ENCODE results near the gene SLC35F1. TPM values are rescaled to one million over a fixed set of nuclear protein-coding genes. Genes with fewer than 3 reads are reported as not detected.
"Not testable (repeated sequence)": the region's sequence is repeated elsewhere in the genome, so short reads cannot be mapped to it uniquely, and the experiment has no call there.

SLC35F1 gene
- total RNA-seq, 1 experiment from 2014 or later = not detected

- DNase-seq (ENCODE audit: low spot score) = no peak
Observed at GRCh38 chr6:117992856-117993255, 85.8 kb downstream of the SLC35F1 start.

- no peak for DNase-seq (ENCODE audit: low spot score)
Observed at GRCh38 chr6:118012944-118013343, 105.9 kb downstream of the SLC35F1 start.

GRCh38 chr6:118016532-118016931 lies 109.5 kb downstream of the SLC35F1 start:
- DNase-seq (ENCODE audit: low spot score) = no peak

- no peak for DNase-seq (ENCODE audit: low spot score)
Observed at GRCh38 chr6:118017301-118017848, 110.3 kb downstream of the SLC35F1 start.

- DNase-seq (ENCODE audit: low spot score) = no peak
Observed at GRCh38 chr6:118023771-118024170, 116.7 kb downstream of the SLC35F1 start.

GRCh38 chr6:118029967-118030366 lies 122.9 kb downstream of the SLC35F1 start:
- DNase-seq (ENCODE audit: low spot score) = no peak

GRCh38 chr6:118037479-118037878 lies 130.4 kb downstream of the SLC35F1 start:
- DNase-seq (ENCODE audit: low spot score) = not testable (repeated sequence)

- no peak for DNase-seq (ENCODE audit: low spot score)
Observed at GRCh38 chr6:118042855-118043254, 135.8 kb downstream of the SLC35F1 start.

GRCh38 chr6:118044275-118044674 lies 137.2 kb downstream of the SLC35F1 start:
- DNase-seq (ENCODE audit: low spot score) = no peak

- DNase-seq (ENCODE audit: low spot score) = no peak
Observed at GRCh38 chr6:118054082-118054481, 147.0 kb downstream of the SLC35F1 start.

- no peak for DNase-seq (ENCODE audit: low spot score)
Observed at GRCh38 chr6:118061666-118062065, 154.6 kb downstream of the SLC35F1 start.

GRCh38 chr6:118080547-118080946 lies 173.5 kb downstream of the SLC35F1 start:
- no peak for DNase-seq (ENCODE audit: low spot score)

- no peak for DNase-seq (ENCODE audit: low spot score)
Observed at GRCh38 chr6:118083711-118084110, 176.6 kb downstream of the SLC35F1 start.

GRCh38 chr6:118085665-118086064 lies 178.6 kb downstream of the SLC35F1 start:
- no peak for DNase-seq (ENCODE audit: low spot score)

- no peak for DNase-seq (ENCODE audit: low spot score)
Observed at GRCh38 chr6:118086159-118086558, 179.1 kb downstream of the SLC35F1 start.

GRCh38 chr6:118092086-118092485 lies 185.0 kb downstream of the SLC35F1 start:
- no peak for DNase-seq (ENCODE audit: low spot score)

GRCh38 chr6:118097576-118097975 lies 190.5 kb downstream of the SLC35F1 start:
- no peak for DNase-seq (ENCODE audit: low spot score)

- no peak for DNase-seq (ENCODE audit: low spot score)
Observed at GRCh38 chr6:118100717-118101116, 193.7 kb downstream of the SLC35F1 start.

GRCh38 chr6:118101220-118101619 lies 194.2 kb downstream of the SLC35F1 start:
- DNase-seq (ENCODE audit: low spot score) = no peak

- DNase-seq (ENCODE audit: low spot score) = no peak
Observed at GRCh38 chr6:118101831-118102345, 194.8 kb downstream of the SLC35F1 start.

GRCh38 chr6:118102401-118102800 lies 195.3 kb downstream of the SLC35F1 start:
- no peak for DNase-seq (ENCODE audit: low spot score)

GRCh38 chr6:118103381-118104146 lies 196.5 kb downstream of the SLC35F1 start:
- no peak for DNase-seq (ENCODE audit: low spot score)

GRCh38 chr6:118122161-118122725 lies 215.2 kb downstream of the SLC35F1 start:
- DNase-seq (ENCODE audit: low spot score) = no peak
